Common myeloid progenitor, CD34-positive (primary cell): ENCODE measurements around the gene RHBDD3.
"Not testable (repeated sequence)": the region's sequence is repeated elsewhere in the genome, so short reads cannot be mapped to it uniquely, and the experiment has no call there.

ENCODE experiments used
- CTCF ChIA-PET: fragments of 350-600 bp; sonication (Branson Sonifier 250); formaldehyde crosslinking; loops from one replicate; lab custom pipeline; 2021; ENCODE audit warnings: antibody characterized with exemption; lab: Charles Lee
- POLR2A ChIA-PET: fragments of 350-600 bp; sonication (Branson Sonifier 250); formaldehyde crosslinking; loops from one replicate; lab custom pipeline; 2021; ENCODE audit warnings: antibody characterized with exemption; lab: Charles Lee
- DNase-seq, 3 donors: peaks; one replicate each; pipeline versions ENCODE4 v3.0.0 to v3.0.0-alpha.2; 2013
- H3K27ac ChIP-seq, 2 experiments: 1 replicate in 1 of 2; 2 replicates in 1 of 2; pipeline ENCODE4 v1.7.0; 2013; ENCODE audit warnings: inconsistent platforms in 2 of 2, low read length in 2 of 2, mild to moderate bottlenecking in 2 of 2, low read depth in 1 of 2, moderate library complexity in 1 of 2; ENCODE audit not compliant: severe bottlenecking in 2 of 2, insufficient read depth in 1 of 2, poor library complexity in 1 of 2
- H3K27me3 ChIP-seq, 5 experiments: replicated peaks in 2 of 5; 1 replicate in 3 of 5; 2 replicates in 2 of 5; pipeline versions ENCODE4 v1.6.1 to v1.7.0; 2013; ENCODE audit warnings: low read length in 4 of 5, mild to moderate bottlenecking in 2 of 5, moderate library complexity in 2 of 5, inconsistent platforms in 1 of 5; ENCODE audit not compliant: insufficient read depth in 5 of 5, control insufficient read depth in 4 of 5
- H3K36me3 ChIP-seq, 4 experiments: 1 replicate in 2 of 4; 2 replicates in 2 of 4; pipeline versions ENCODE4 v1.6.1 to v1.7.0; 2013; ENCODE audit warnings: low read length in 3 of 4, control low read depth in 1 of 4, mild to moderate bottlenecking in 1 of 4; ENCODE audit not compliant: control insufficient read depth in 4 of 4, insufficient read depth in 4 of 4
- H3K4me1 ChIP-seq, 4 experiments: 1 replicate in 3 of 4; 2 replicates in 1 of 4; pipeline versions ENCODE4 v1.6.1 to v1.7.1; 2013; ENCODE audit warnings: low read length in 3 of 4, mild to moderate bottlenecking in 3 of 4, control low read depth in 1 of 4, inconsistent platforms in 1 of 4, moderate library complexity in 1 of 4; ENCODE audit not compliant: control insufficient read depth in 4 of 4, insufficient read depth in 4 of 4; ENCODE audit errors: control extremely low read depth in 1 of 4
- H3K4me3 ChIP-seq, 7 experiments: 1 replicate in 4 of 7; 2 replicates in 3 of 7; pipeline versions ENCODE4 v1.5.1 to v1.7.0; 2013; ENCODE audit warnings: mild to moderate bottlenecking in 7 of 7, low read length in 6 of 7, moderate library complexity in 6 of 7, inconsistent platforms in 2 of 7, low read depth in 2 of 7, control low read depth in 1 of 7; ENCODE audit not compliant: insufficient read depth in 4 of 7, control insufficient read depth in 1 of 7; ENCODE audit errors: extremely low read depth in 1 of 7
- H3K9me3 ChIP-seq, 5 experiments: 1 replicate in 4 of 5; 2 replicates in 1 of 5; pipeline versions ENCODE4 v1.6.1 to v1.7.1; 2013; ENCODE audit warnings: low read length in 4 of 5, mild to moderate bottlenecking in 2 of 5, inconsistent platforms in 1 of 5, low read depth in 1 of 5, moderate library complexity in 1 of 5; ENCODE audit not compliant: control insufficient read depth in 4 of 5, insufficient read depth in 2 of 5; ENCODE audit errors: control extremely low read depth in 1 of 5
- WGBS: methylation state at CpG from one replicate; pipeline ENCODE4 v1.1.5; 2013; ENCODE audit not compliant: insufficient coverage; 5-methylcytosine and 5-hydroxymethylcytosine counted together

RHBDD3 gene

DNA sequence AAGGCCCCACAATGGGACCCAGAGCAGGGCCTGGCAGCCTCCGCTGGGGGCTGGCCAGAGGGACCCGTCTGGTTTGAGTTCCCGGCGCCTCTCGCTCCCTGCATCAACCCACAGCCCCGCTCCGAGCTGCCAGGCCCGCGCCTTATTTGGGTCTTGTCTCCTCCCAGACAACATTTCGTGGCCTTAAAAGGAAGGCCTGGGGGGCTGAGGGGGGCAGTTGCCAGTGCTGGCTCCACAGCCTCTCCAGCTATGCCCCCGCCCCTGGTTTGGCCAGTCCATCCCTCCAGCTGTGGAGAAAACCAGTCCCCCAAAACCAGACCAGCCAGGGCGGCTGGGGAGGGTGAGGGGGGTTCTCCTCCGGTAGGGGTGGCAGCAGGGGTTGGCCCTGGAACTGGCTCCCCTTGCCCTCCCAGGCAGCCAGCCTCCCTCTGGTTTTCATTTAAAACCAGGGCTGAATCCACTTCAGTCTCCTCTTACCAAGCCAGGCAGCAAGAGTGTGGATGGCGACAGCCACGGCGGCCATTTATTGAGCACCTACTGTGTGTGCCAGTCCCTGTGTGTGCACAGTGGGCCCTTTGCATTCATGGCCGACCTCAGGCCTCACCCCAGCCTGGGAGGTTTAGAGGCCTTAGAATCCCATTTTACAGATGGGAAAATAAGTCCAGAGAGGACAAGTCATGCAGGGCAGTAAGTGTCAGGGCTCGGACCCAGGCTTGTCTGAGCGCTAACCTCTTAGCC, 43.5 kb downstream of the RHBDD3 start:
- Histone ChIP-seq H3K4me3 (no peak overlapping the region), H3K27me3 (no peaks in the 10 kb centered on the region), H3K36me3 (peaks cover 3 to 19% (median 6%) of the 10 kb centered on the region in 4 experiments), H3K27ac (no peak overlapping the region), H3K4me1 (peaks cover 0 to 29% (median 14%) of the 10 kb centered on the region in 4 experiments), H3K9me3 (no peaks in the 10 kb centered on the region)
- 93% methylated on average over 17 of the region's 19 CpGs for WGBS
- DNase-seq: no peak
- POLR2A ChIA-PET: interaction anchor here (0.6 kb wide), 1 partner anchor 10 kb away, joined by 3 read pairs; no protein-coding TSS in a partner anchor
- CTCF ChIA-PET: interaction anchor here (1.0 to 1.4 kb wide), 2 partner anchors 11 to 97 kb away, joined by 3 read pairs; no protein-coding TSS in a partner anchor

DNA sequence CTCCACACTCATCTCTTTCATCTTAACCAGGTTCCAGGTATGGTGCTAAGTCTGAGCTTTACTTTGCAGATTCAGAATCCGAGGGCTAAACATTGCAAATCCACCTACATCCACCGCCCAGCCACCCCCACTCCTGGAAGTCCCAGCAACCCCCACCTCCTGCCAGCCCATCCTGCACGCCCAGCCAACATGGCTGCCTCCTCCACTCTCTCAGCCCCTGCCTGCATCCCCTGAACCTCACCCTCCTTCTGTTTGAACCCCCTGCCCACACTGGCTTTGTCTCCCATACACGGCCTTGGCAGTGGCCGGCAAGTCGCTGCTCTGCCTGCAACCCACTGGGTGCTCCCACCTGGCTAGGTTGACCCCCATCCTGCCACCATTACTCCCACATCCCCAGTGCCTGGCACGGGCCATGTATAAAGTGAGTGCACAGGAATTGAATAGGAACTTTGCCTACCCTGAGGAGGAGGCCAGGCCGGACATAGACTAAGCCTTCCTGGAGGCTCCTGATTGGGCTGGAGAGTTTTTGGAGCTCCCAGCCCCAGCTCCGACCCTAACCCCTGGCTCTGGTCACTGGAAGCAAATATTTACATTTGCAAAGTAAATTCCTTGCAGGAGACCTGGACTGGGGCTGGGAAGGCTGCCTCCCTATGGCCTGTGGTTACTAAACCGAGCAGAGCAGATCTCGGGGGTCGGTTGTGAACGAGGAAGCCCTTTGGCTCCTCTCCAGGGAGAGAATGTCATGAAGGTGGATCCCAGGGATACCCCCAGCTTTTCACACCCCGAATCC, 47.7 kb downstream of the RHBDD3 start:
- ChIA-PET POLR2A (no interaction called here), CTCF (interaction anchor here (1.2 to 7.0 kb wide), 3 partner anchors 11 to 26 kb away, joined by 3 to 52 read pairs (median 4); partner anchors contain the start of gene EMID1)
- DNase-seq: no peak
- Histone ChIP-seq H3K27me3 (no peaks in the 10 kb centered on the region), H3K27ac (no peak overlapping the region), H3K4me1 (peaks cover 0 to 33% (median 11%) of the 10 kb centered on the region in 4 experiments), H3K4me3 (no peak overlapping the region), H3K9me3 (no peaks in the 10 kb centered on the region), H3K36me3 (peaks cover 8 to 57% (median 32%) of the 10 kb centered on the region in 4 experiments)
- WGBS: 92% methylated on average over 8 of the region's 14 CpGs

DNA sequence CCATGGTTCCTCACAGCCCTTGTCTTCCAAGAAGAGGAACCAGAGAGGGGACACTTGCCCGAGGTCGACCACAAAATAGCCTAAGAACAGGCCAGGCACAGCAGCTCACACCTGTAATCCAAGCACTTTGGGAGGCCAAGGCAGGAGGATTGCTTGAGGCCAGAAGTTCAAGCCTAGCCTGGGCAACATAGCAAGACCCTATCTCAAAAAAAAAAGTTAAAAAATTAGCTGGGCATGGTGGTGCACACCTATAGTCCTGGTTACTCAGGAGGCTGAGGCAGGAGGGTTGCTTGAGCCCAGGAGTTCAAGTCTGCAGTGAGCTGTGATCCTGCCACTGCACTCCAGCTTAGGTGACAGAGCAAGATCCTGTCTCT, 48.4 kb downstream of the RHBDD3 start:
- peaks cover 12 to 64% (median 35%) of the 10 kb centered on the region in 4 experiments for H3K36me3 ChIP-seq
- H3K27me3 ChIP-seq, H3K27ac ChIP-seq, DNase-seq, POLR2A ChIA-PET, H3K4me3 ChIP-seq, H3K9me3 ChIP-seq: not testable (repeated sequence)
- 78% methylated on average over 2 of the region's 2 CpGs for WGBS
- H3K4me1 ChIP-seq: peaks cover 0 to 26% (median 7%) of the 10 kb centered on the region in 4 experiments
- CTCF ChIA-PET: interaction anchor here (0.6 to 7.0 kb wide), 4 partner anchors 10 to 53 kb away, joined by 3 to 52 read pairs (median 4); partner anchors contain the start of gene EMID1

DNA sequence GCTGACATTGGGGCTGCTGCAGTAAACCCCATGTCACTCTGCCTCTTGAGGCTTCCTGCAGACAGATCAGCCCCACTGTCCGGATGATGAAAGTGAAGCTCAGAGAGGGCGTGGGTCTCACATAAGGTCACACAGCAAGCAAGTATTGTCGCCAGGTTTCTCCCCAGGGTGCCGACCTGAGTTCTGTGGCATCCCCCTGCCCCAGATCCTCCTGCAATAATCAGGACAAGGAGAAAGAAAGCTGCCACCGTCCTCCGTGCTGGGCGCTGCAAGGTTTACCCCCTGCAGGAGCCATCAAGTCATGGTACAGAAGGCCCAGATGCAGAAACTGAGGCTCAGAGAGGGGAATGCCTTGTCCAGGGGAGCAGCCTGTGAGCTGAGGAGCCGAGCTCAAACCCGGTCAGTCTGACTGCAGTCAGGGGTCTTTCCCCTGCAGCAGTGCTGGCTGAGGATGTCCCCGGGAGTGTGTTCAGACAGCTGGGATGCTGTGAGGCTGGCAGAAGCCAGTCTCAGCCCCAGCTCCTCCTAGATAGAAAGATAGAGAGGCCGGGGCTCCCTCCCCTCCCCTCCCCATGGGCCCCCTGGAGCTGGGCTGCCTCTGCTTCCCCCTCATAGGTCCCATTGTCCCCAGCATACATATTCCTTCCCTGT, 48.9 kb downstream of the RHBDD3 start:
- DNase-seq: no peak
- H3K4me3 ChIP-seq: no peak overlapping the region
- CTCF ChIA-PET: interaction anchor here (0.6 to 7.0 kb wide), 4 partner anchors 10 to 52 kb away, joined by 3 to 52 read pairs (median 4); partner anchors contain the start of gene EMID1
- H3K27ac ChIP-seq: no peak overlapping the region
- peaks cover 12 to 69% (median 38%) of the 10 kb centered on the region in 4 experiments for H3K36me3 ChIP-seq
- peaks cover 0 to 21% (median 7%) of the 10 kb centered on the region in 4 experiments for H3K4me1 ChIP-seq
- no peaks in the 10 kb centered on the region for H3K9me3 ChIP-seq
- POLR2A ChIA-PET: no interaction called here
- no peaks in the 10 kb centered on the region for H3K27me3 ChIP-seq
- 98% methylated on average over 9 of the region's 11 CpGs for whole genome bisulfite sequencing

DNA sequence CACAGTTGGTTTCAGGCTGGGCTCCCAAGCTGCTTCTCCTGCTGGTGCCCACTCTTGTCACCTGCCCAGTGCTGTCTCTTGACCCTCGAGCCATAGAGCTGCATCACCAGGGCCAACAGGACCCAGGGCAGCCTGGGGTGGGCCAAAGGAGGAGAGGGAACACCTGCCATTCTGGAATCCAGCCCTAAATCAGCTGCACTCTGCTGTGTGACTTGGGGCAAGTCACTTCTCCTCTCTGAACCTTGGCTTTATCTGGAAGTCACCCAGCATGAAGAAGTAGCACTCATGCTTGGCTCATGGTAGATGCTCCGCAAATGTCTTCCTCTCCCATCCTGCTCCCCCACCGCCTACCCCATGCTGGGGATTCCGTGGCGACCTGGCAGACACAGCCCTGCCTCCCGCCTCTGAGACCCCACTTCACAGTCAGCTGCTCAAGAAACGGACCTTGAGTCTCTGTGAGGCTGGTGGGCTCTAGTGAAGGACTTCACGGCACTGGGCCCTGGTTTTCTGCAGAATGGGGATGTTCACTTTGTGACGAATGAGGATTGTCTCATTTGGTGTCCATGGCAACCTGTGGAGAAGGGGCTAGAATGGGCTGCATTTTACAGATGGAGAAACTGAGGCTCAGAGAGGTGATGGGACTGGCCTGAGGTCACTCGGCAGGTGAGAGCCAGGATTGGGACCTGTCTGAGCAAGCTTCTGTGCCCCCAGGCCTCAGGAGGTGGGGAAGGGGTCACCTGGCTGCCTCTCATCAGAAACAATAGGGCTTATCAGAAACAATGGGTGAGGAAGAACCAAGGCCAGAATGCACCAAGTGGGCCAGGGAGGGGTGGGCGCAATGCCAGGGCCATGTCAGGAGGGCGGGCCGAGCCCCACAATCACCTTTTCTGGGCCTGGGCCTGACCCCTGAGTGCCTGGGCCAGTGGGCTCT, 49.7 kb downstream of the RHBDD3 start:
- DNase-seq: no peak
- Histone ChIP-seq H3K4me1 (peaks cover 0 to 16% (median 7%) of the 10 kb centered on the region in 4 experiments), H3K27me3 (no peaks in the 10 kb centered on the region), H3K4me3 (no peak overlapping the region), H3K9me3 (no peaks in the 10 kb centered on the region), H3K36me3 (peaks cover 6 to 73% (median 38%) of the 10 kb centered on the region in 4 experiments), H3K27ac (no peak overlapping the region)
- WGBS: 91% methylated on average over 10 of the region's 13 CpGs
- ChIA-PET POLR2A (no interaction called here), CTCF (interaction anchor here (0.8 to 7.0 kb wide), 5 partner anchors 12 to 52 kb away, joined by 3 to 52 read pairs (median 5); partner anchors contain the start of gene EMID1)
